HL-60 (cell line): ENCODE measurements around the gene CD2.

Source experiments
- DNase-seq, 2 experiments: peaks; one replicate each; pipeline ENCODE4 v3.0.0-alpha.2; 2010 to 2020; ENCODE audit warnings: low read depth in 1 of 2, low spot score in 1 of 2
- H3K27ac ChIP-seq: fragments of 250-450 bp; sonication (Bioruptor Pico); replicated peaks from 2 replicates; pipeline ENCODE4 v1.5.1; 2020; ENCODE audit warnings: mild to moderate bottlenecking, moderate library complexity
- H3K27me3 ChIP-seq: fragments of 250-450 bp; sonication (Bioruptor Pico); 2 replicates; pipeline ENCODE4 v1.5.1; 2021; ENCODE audit warnings: mild to moderate bottlenecking, moderate library complexity; ENCODE audit not compliant: insufficient read depth, poor library complexity, severe bottlenecking
- H3K4me3 ChIP-seq: replicated peaks from 2 replicates; pipeline ENCODE4 v1.5.1; 2011; ENCODE audit warnings: mild to moderate bottlenecking, control low read depth, low read length; ENCODE audit not compliant: insufficient read depth
- CTCF ChIP-seq: IDR thresholded peaks from one replicate; pipeline ENCODE4 v1.5.1; 2011; ENCODE audit warnings: low read length, control low read depth, inconsistent platforms; ENCODE audit not compliant: insufficient read depth
- GABPA ChIP-seq: IDR thresholded peaks from 2 replicates; pipeline ENCODE4 v1.6.1; 2012; ENCODE audit warnings: low read depth
- POLR2AphosphoS5 ChIP-seq: IDR thresholded peaks from 2 replicates; pipeline ENCODE4 v1.6.1; 2012; ENCODE audit warnings: low read depth
- REST ChIP-seq: IDR thresholded peaks from 2 replicates; pipeline ENCODE4 v1.6.1; 2012; ENCODE audit warnings: low read depth; ENCODE audit not compliant: insufficient replicate concordance
- SPI1 ChIP-seq: IDR thresholded peaks from 2 replicates; pipeline ENCODE4 v1.6.1; 2012; ENCODE audit warnings: low read depth, mild to moderate bottlenecking, borderline replicate concordance

CD2 gene

GRCh38 chr1:116762781-116763115 lies 8.5 kb downstream of the CD2 start:
- TF ChIP-seq POLR2AphosphoS5 (no peak), REST (no peak), CTCF (no peak), GABPA (no peak), SPI1 (no peak)
- Histone ChIP-seq H3K4me3 (no peak overlapping the region), H3K27ac (no peak overlapping the region), H3K27me3 (no peaks in the 10 kb centered on the region)
- DNase-seq: no peak

GRCh38 chr1:116763116-116763786 lies 9.0 kb downstream of the CD2 start:
- TF ChIP-seq SPI1 (no peak), POLR2AphosphoS5 (no peak), REST (no peak), GABPA (no peak), CTCF (no peak)
- Histone ChIP-seq H3K27me3 (no peaks in the 10 kb centered on the region), H3K27ac (no peak overlapping the region), H3K4me3 (no peak overlapping the region)
- no peak for DNase-seq

DNA sequence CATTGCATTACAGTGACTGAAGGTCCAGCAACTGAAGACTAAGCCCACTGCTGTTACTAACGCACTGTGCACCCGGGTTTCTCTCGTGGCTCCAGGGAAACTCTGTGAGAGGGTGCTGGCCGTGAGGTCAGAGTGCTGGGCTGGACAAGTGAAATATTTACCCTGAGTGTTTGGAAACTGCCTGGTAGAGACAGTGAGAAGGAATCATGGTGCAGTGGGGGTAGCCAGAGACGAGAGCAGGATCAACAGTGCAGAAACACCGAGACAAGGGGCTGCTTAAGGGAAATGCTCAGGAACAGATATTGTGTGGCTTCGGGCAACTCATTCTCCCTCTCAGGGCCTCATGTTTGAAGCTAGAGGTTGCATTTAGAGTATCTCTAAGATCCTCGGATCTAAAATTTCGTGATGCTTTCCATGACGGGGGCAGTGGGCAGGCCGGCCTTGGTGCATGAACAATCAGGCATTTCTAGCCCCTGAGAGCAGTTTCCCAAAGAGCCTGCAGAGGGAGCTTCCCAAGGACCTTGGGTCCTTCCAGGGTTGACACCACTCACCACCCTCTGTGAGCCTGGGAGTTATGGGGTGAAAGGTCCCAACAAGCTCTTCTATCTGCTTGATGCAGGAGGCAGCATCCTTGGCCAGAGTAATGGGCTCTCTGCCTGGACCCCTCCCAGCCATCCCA lies 9.7 kb downstream of the CD2 start:
- Histone ChIP-seq H3K27me3 (no peaks in the 10 kb centered on the region), H3K4me3 (no peak overlapping the region), H3K27ac (no peak overlapping the region)
- DNase-seq: no peak
- TF ChIP-seq CTCF (peak; percentile 4), POLR2AphosphoS5 (no peak), SPI1 (no peak), GABPA (no peak), REST (no peak)
